ENCODE results near the gene DPH5. TPM values are rescaled to one million over a fixed set of nuclear protein-coding genes. Genes with fewer than 3 reads are reported as not detected.

The DPH5 gene
- total RNA-seq, 1 donor = 39.9 TPM

DNA sequence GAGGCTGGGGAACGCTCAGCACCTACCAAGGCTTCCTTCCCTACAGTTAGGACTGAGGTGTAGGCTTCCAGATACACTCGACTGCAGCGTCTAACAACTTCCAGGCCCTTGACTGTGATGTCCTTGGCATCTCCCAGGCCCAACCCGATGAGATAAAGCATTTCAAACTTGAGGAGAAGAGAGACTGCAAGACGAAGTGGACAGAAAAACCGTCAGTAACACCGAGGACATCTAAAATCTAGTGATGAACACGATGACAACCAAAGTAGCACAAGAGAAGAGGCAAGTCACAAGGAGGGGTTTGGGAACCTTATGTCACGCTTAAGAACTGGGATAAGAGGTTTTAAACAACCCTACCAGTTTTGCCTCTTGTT, 314 bp downstream of the DPH5 start:
- TF ChIP-seq, protein P1, sequence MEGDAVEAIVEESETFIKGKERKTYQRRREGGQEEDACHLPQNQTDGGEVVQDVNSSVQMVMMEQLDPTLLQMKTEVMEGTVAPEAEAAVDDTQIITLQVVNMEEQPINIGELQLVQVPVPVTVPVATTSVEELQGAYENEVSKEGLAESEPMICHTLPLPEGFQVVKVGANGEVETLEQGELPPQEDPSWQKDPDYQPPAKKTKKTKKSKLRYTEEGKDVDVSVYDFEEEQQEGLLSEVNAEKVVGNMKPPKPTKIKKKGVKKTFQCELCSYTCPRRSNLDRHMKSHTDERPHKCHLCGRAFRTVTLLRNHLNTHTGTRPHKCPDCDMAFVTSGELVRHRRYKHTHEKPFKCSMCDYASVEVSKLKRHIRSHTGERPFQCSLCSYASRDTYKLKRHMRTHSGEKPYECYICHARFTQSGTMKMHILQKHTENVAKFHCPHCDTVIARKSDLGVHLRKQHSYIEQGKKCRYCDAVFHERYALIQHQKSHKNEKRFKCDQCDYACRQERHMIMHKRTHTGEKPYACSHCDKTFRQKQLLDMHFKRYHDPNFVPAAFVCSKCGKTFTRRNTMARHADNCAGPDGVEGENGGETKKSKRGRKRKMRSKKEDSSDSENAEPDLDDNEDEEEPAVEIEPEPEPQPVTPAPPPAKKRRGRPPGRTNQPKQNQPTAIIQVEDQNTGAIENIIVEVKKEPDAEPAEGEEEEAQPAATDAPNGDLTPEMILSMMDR (IDR thresholded peaks at IDR 0.05; ENCODE audit: insufficient read depth, low read length) = no peak
- DNase-seq (ENCODE audit: low read depth) = no peak
- peak overlapping the region; percentile 83 for H3K4me3 ChIP-seq (ENCODE audit: low read depth, low read length)

DNA sequence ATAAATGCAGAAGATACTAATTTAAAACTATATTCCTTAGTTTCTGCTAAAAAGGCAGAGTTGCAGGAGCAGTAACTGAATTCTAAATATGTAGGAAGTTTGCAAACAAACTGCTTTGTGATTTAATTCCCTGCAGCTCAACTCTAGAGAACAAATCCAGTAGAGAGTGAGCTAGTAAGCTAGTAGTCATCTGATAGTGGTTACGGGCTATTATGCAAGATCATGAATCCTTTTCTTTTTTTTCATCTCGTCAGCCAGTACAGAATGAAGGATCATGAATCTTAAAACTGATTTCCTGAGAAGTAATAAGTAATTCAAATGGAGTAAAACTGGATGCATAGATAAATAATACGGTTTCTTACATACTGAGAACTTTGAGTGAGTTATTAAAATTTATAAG, 3.3 kb downstream of the DPH5 start:
- TF ChIP-seq, protein P1 (IDR thresholded peaks at IDR 0.05; ENCODE audit: insufficient read depth, low read length) = no peak
- peak; percentile 72 for DNase-seq (ENCODE audit: low read depth)
- H3K4me3 ChIP-seq (ENCODE audit: low read depth, low read length) = no peak overlapping the region

DNA sequence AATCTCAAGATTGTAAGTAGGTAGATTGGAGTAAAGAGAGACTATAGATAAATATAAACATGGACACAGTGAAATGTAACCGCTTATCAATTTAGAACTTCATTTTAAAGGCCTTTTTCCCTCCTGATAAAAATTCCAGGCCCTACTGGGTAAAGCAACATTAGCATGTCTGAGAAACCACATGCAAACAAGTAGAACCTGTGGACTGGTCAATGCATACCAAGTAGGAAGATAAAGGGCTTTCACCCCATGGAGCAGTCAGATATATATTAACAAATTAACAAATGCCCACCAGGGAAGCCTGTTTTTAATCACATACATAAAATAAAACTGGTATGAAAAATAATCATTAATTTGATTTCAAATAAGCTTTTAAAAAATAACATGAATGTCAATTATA, 8.1 kb downstream of the DPH5 start:
- no peak overlapping the region for H3K4me3 ChIP-seq (ENCODE audit: low read depth, low read length)
- no peak for DNase-seq (ENCODE audit: low read depth)
- TF ChIP-seq, protein P1 (IDR thresholded peaks at IDR 0.05; ENCODE audit: insufficient read depth, low read length) = no peak

DNA sequence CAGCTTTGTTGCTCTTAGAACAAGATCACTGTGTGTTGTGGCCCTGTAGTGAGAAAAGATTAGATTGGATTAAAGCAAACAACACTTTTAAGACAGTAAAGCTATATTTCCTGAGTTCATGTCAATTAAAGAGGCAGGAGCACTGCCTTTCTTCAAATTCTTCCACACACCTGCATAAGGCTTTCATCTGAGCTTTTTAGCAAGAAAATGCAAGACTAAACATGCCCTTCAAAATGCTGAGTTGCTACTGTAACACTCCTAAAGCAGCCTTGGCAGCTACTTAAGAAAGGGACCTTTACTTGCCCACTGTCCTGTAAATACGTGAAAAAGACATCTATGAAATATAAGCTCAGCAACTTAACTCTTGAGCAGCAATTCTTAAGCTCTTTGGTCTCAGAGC, 11.8 kb downstream of the DPH5 start:
- TF ChIP-seq, protein P1 (IDR thresholded peaks at IDR 0.05; ENCODE audit: insufficient read depth, low read length) = no peak
- no peak overlapping the region for H3K4me3 ChIP-seq (ENCODE audit: low read depth, low read length)
- DNase-seq (ENCODE audit: low read depth) = no peak

DNA sequence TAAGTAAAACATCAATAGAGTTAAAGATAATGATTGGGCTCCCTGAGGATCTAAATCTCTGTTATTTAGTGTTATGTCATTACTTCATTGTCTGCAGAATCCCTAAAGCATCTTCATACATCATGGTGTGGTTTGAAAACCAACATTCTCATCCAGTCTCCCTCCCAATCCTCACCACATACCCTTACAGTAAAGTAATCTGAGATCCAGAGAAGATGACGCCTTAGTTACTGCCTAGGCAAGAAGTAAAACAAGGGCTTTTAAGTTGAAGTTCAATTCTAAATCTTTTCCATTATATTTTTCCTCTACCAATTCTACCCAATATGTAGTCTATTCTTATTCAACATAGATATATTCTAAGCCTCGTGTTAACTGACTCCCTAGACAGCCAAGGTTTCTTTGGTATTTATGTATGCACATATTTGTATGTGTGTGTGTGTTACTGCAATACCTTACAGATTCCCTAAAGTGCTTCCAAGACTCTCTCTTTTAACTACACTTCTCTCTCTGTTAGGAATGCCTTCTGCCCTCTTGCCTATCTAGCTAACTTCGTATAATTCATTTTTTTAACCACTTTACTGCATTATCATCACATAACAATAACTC, 17.3 kb downstream of the DPH5 start:
- TF ChIP-seq, protein P1 (IDR thresholded peaks at IDR 0.05; ENCODE audit: insufficient read depth, low read length) = no peak
- no peak overlapping the region for H3K4me3 ChIP-seq (ENCODE audit: low read depth, low read length)
- no peak for DNase-seq (ENCODE audit: low read depth)

DNA sequence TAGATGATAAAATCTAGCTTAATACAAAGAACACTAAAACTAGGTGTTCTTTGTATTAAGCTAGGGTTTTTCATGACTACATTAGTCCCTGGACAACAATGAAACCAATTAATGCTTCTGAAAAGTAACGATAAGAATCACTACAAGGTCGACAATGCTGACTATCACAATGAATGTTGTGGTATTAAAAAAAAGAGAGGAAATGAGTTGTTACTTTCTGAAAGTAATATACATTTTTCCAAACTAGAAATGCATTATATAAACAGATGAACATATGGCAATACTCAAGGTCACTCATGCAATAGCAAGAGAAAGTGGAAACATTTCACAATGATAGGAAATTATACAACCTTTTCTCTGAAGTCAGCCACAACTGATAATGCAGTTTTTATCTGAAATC, 19.0 kb downstream of the DPH5 start:
- no peak overlapping the region for H3K4me3 ChIP-seq (ENCODE audit: low read depth, low read length)
- TF ChIP-seq, protein P1 (IDR thresholded peaks at IDR 0.05; ENCODE audit: insufficient read depth, low read length) = no peak
- no peak for DNase-seq (ENCODE audit: low read depth)

DNA sequence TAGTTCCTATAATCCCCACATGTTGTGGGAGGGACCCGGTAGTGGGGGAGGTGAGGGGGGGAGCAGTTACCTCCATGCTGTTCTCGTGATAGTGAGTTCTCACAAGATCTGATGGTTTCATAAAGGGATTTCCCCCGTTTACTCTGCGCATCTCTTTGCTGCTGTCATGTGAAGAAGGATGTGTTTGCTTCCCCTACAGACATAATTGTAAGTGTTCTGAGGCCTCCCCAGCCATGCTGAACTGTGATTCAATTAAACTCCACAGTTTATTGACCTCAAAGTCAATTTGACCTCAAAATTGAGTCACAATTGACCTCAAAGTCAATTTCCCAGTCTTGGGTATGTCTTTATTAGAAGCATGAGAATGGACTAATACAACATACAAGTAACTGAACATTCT, 19.7 kb downstream of the DPH5 start:
- no peak overlapping the region for H3K4me3 ChIP-seq (ENCODE audit: low read depth, low read length)
- no peak for DNase-seq (ENCODE audit: low read depth)
- TF ChIP-seq, protein P1 (IDR thresholded peaks at IDR 0.05; ENCODE audit: insufficient read depth, low read length) = no peak
